Esophagus squamous epithelium (tissue), 4 donors: Measurements from ENCODE around the gene CFI.

Experiments
- CTCF ChIP-seq, 6 experiments: fragments of 450-650 bp in 4 of 6; fragments of 200-600 bp in 2 of 6; sonication (generic) in 2 of 6; IDR thresholded peaks; one replicate each; pipeline ENCODE4 v1.5.1; 2016 to 2019; ENCODE audit warnings: antibody characterized with exemption in 6 of 6, mild to moderate bottlenecking in 4 of 6, moderate library complexity in 4 of 6
- POLR2A ChIP-seq, 4 donors: fragments of 450-650 bp; IDR thresholded peaks; one replicate each; pipeline ENCODE4 v1.6.1; 2017; ENCODE audit warnings: antibody characterized with exemption in 4 of 4, mild to moderate bottlenecking in 4 of 4, moderate library complexity in 3 of 4

GRCh38 chr4:109798866-109799265 is 2.9 kb downstream of the CFI start:
- TF ChIP-seq POLR2A (IDR thresholded peaks at IDR 0.05) = no peak
- TF ChIP-seq CTCF (IDR thresholded peaks at IDR 0.05) = peak in 1 of 6 experiments; percentile 17
